Gastroesophageal sphincter (tissue), 4 donors: ENCODE results near the gene NOL3. TPM values are rescaled to one million over a fixed set of nuclear protein-coding genes. Genes with fewer than 3 reads are reported as not detected.

ENCODE experiments used
- ATAC-seq: fragments of 150-250 bp; one replicate; pipeline ENCODE4 v1.9.1; 2016; ENCODE audit warnings: mild to moderate bottlenecking, moderate library complexity
- H3K27ac ChIP-seq, 4 donors: fragments of 200-600 bp; sonication (generic) in 3 of 4; 1 replicate in 3 of 4; 2 replicates in 1 of 4; pipeline ENCODE4 v1.5.1; 2016 to 2019
- H3K27me3 ChIP-seq: fragments of 200-600 bp; sonication (generic); one replicate; pipeline ENCODE4 v1.5.1; 2019
- H3K36me3 ChIP-seq, 2 donors: fragments of 200-600 bp; sonication (generic); one replicate each; pipeline ENCODE4 v1.5.1; 2019; ENCODE audit warnings: control low read depth in 1 of 2
- H3K4me1 ChIP-seq, 3 donors: fragments of 200-600 bp; sonication (generic); 1 replicate in 2 of 3; 2 replicates in 1 of 3; pipeline ENCODE4 v1.5.1; 2016 to 2019; ENCODE audit warnings: control low read depth in 2 of 3
- H3K4me3 ChIP-seq, 2 donors: fragments of 200-600 bp; sonication (generic); one replicate each; pipeline ENCODE4 v1.5.1; 2019; ENCODE audit warnings: mild to moderate bottlenecking in 1 of 2, moderate library complexity in 1 of 2
- H3K9me3 ChIP-seq, 3 donors: fragments of 200-600 bp; sonication (generic); one replicate each; pipeline ENCODE4 v1.5.1; 2017 to 2019; ENCODE audit warnings: control low read depth in 2 of 3
- CTCF ChIP-seq, 4 experiments: fragments of 200-600 bp in 2 of 4; fragments of 450-650 bp in 2 of 4; sonication (generic) in 1 of 4; IDR thresholded peaks; one replicate each; pipeline ENCODE4 v1.5.1; 2017 to 2019; ENCODE audit warnings: antibody characterized with exemption in 4 of 4, mild to moderate bottlenecking in 2 of 4, moderate library complexity in 2 of 4
- EP300 ChIP-seq: sonication (generic); formaldehyde crosslinking; IDR thresholded peaks from one replicate; pipeline ENCODE4 v1.6.1; 2017; ENCODE audit warnings: antibody characterized with exemption, mild to moderate bottlenecking
- POLR2A ChIP-seq, 2 donors: fragments of 450-650 bp; IDR thresholded peaks; one replicate each; pipeline ENCODE4 v1.6.1; 2017; ENCODE audit warnings: antibody characterized with exemption in 2 of 2, mild to moderate bottlenecking in 2 of 2, moderate library complexity in 1 of 2
- POLR2AphosphoS5 ChIP-seq: sonication (generic); formaldehyde crosslinking; IDR thresholded peaks from one replicate; pipeline ENCODE4 v1.6.1; 2017; ENCODE audit warnings: antibody characterized with exemption
- WGBS, 2 donors: methylation state at CpG; one replicate each; pipeline ENCODE4 v1.1.5; 2018; ENCODE audit warnings: low coverage in 1 of 2; 5-methylcytosine and 5-hydroxymethylcytosine counted together
- total RNA-seq, 4 donors: library from RNA; depleted of rRNA; stranded (reverse); fragments of >200 nt; gene quantifications; one replicate each; pipeline ENCODE4 v1.1.0, GENCODE V29; 2016

NOL3 gene
- total RNA-seq, 4 donors from 2014 or later = 23.0 to 78.9 (median 49.9) TPM

GRCh38 chr16:67193536-67193935, 23.2 kb downstream of the NOL3 start:
- TF ChIP-seq CTCF (IDR thresholded peaks at IDR 0.05) = no peak
- TF ChIP-seq EP300 = no peak
- TF ChIP-seq POLR2A (IDR thresholded peaks at IDR 0.05) = no peak
- no peak for TF ChIP-seq POLR2AphosphoS5
- Histone ChIP-seq H3K9me3 (no peaks in the 10 kb centered on the region), H3K27me3 (no peaks in the 10 kb centered on the region), H3K4me3 (peak overlapping the region in 1 of 2 donors; percentile 83), H3K36me3 (peaks cover 0 to 55% of the 10 kb centered on the region in 2 donors), H3K4me1 (peaks cover 0 to 57% (median 21%) of the 10 kb centered on the region in 3 donors), H3K27ac (peak overlapping the region in 1 of 4 donors; percentile 84)
- ATAC-seq = no peak

GRCh38 chr16:67194260-67194659, 23.9 kb downstream of the NOL3 start:
- no peak overlapping the region for H3K27ac ChIP-seq

GRCh38 chr16:67195676-67196075, 25.3 kb downstream of the NOL3 start:
- ATAC-seq = no peak
- Histone ChIP-seq H3K4me3 (no peak overlapping the region), H3K4me1 (peaks cover 0 to 70% (median 28%) of the 10 kb centered on the region in 3 donors), H3K27ac (no peak overlapping the region), H3K36me3 (peaks cover 0 to 65% of the 10 kb centered on the region in 2 donors), H3K9me3 (no peaks in the 10 kb centered on the region), H3K27me3 (no peaks in the 10 kb centered on the region)
- TF ChIP-seq POLR2AphosphoS5 (no peak), CTCF (IDR thresholded peaks at IDR 0.05) (no peak), EP300 (no peak), POLR2A (IDR thresholded peaks at IDR 0.05) (no peak)
- WGBS, 2 donors = 65% methylated on average over 2 of the region's 5 CpGs; no CpG with 5 or more reads in 1 of the 2 donors

More at GRCh38 chr16:67194260-67194659, 23.9 kb downstream of the NOL3 start:
- no peaks in the 10 kb centered on the region for H3K27me3 ChIP-seq
- peaks cover 0 to 62% of the 10 kb centered on the region in 2 donors for H3K36me3 ChIP-seq
- ATAC-seq = no peak
- H3K4me1 ChIP-seq = peaks cover 0 to 64% (median 25%) of the 10 kb centered on the region in 3 donors
- H3K4me3 ChIP-seq = no peak overlapping the region
- WGBS, 2 donors = no CpG with 5 or more reads among the region's 6 CpGs
- H3K9me3 ChIP-seq = no peaks in the 10 kb centered on the region
- TF ChIP-seq EP300 = no peak
- no peak for TF ChIP-seq CTCF (IDR thresholded peaks at IDR 0.05)
- TF ChIP-seq POLR2AphosphoS5 = no peak

GRCh38 chr16:67196881-67197280, 26.5 kb downstream of the NOL3 start:
- Histone ChIP-seq H3K36me3 (peaks cover 0 to 74% of the 10 kb centered on the region in 2 donors), H3K27me3 (no peaks in the 10 kb centered on the region), H3K4me1 (peaks cover 0 to 58% (median 22%) of the 10 kb centered on the region in 3 donors), H3K9me3 (no peaks in the 10 kb centered on the region), H3K27ac (no peak overlapping the region), H3K4me3 (no peak overlapping the region)
- no CpG with 5 or more reads among the region's 1 CpG for WGBS, 2 donors
- ATAC-seq = no peak
- TF ChIP-seq POLR2A (IDR thresholded peaks at IDR 0.05) (no peak), EP300 (no peak), CTCF (IDR thresholded peaks at IDR 0.05) (no peak), POLR2AphosphoS5 (no peak)

GRCh38 chr16:67197704-67198103, 27.4 kb downstream of the NOL3 start:
- ATAC-seq = no peak
- H3K4me1 ChIP-seq = peaks cover 0 to 53% (median 20%) of the 10 kb centered on the region in 3 donors
- no peak overlapping the region for H3K27ac ChIP-seq

More at GRCh38 chr16:67197704-67198103, 27.4 kb downstream of the NOL3 start:
- 100% methylated on average over 1 of the region's 6 CpGs; no CpG with 5 or more reads in 1 of the 2 donors for WGBS, 2 donors
- no peak overlapping the region for H3K4me3 ChIP-seq
- peaks cover 0 to 82% of the 10 kb centered on the region in 2 donors for H3K36me3 ChIP-seq
- TF ChIP-seq EP300 (no peak), CTCF (IDR thresholded peaks at IDR 0.05) (no peak), POLR2A (IDR thresholded peaks at IDR 0.05) (no peak), POLR2AphosphoS5 (no peak)
- H3K9me3 ChIP-seq = no peaks in the 10 kb centered on the region
- H3K27me3 ChIP-seq = no peaks in the 10 kb centered on the region
